HL-60 (cell line): ENCODE data around the gene SLC12A2.

Source experiments
- DNase-seq, 2 experiments: peaks; one replicate each; pipeline ENCODE4 v3.0.0-alpha.2; 2010 to 2020; ENCODE audit warnings: low read depth in 1 of 2, low spot score in 1 of 2
- H3K27ac ChIP-seq: fragments of 250-450 bp; sonication (Bioruptor Pico); replicated peaks from 2 replicates; pipeline ENCODE4 v1.5.1; 2020; ENCODE audit warnings: mild to moderate bottlenecking, moderate library complexity
- H3K27me3 ChIP-seq: fragments of 250-450 bp; sonication (Bioruptor Pico); 2 replicates; pipeline ENCODE4 v1.5.1; 2021; ENCODE audit warnings: mild to moderate bottlenecking, moderate library complexity; ENCODE audit not compliant: insufficient read depth, poor library complexity, severe bottlenecking
- H3K4me3 ChIP-seq: replicated peaks from 2 replicates; pipeline ENCODE4 v1.5.1; 2011; ENCODE audit warnings: mild to moderate bottlenecking, control low read depth, low read length; ENCODE audit not compliant: insufficient read depth
- GABPA ChIP-seq: IDR thresholded peaks from 2 replicates; pipeline ENCODE4 v1.6.1; 2012; ENCODE audit warnings: low read depth
- POLR2AphosphoS5 ChIP-seq: IDR thresholded peaks from 2 replicates; pipeline ENCODE4 v1.6.1; 2012; ENCODE audit warnings: low read depth
- SPI1 ChIP-seq: IDR thresholded peaks from 2 replicates; pipeline ENCODE4 v1.6.1; 2012; ENCODE audit warnings: low read depth, mild to moderate bottlenecking, borderline replicate concordance
- TF ChIP-seq, protein P1 (sequence below): IDR thresholded peaks from 2 replicates; pipeline ENCODE4 v1.6.1; 2012; ENCODE audit warnings: low read depth; ENCODE audit not compliant: insufficient replicate concordance
- TF ChIP-seq, protein P2 (sequence below): IDR thresholded peaks from one replicate; pipeline ENCODE4 v1.5.1; 2011; ENCODE audit warnings: low read length, control low read depth, inconsistent platforms; ENCODE audit not compliant: insufficient read depth

Gene SLC12A2

DNA sequence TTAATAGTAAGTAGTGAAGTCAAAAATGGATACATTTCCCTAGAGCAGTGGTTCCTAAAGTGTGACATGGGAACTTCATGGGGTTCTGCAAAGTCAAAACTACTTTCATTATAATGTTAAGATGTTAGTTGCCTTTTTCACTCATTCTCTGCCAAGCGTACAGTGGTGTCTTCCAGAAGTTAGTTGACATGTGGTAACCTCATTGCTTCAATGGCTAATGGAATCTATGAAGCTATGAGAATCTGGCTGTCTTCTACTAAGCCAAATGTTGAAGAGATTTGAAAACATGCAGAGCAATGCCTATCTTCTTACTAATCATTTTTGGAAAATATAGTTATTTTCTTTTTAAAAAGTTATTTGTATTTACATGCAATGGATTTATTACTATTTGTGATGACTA is 111.8 kb downstream of the SLC12A2 start:
- Histone ChIP-seq H3K4me3 (no peak overlapping the region), H3K27me3 (no peaks in the 10 kb centered on the region), H3K27ac (no peak overlapping the region)
- no peak for DNase-seq
- TF ChIP-seq POLR2AphosphoS5 (no peak), GABPA (no peak), SPI1 (no peak)
- TF ChIP-seq, protein P1, sequence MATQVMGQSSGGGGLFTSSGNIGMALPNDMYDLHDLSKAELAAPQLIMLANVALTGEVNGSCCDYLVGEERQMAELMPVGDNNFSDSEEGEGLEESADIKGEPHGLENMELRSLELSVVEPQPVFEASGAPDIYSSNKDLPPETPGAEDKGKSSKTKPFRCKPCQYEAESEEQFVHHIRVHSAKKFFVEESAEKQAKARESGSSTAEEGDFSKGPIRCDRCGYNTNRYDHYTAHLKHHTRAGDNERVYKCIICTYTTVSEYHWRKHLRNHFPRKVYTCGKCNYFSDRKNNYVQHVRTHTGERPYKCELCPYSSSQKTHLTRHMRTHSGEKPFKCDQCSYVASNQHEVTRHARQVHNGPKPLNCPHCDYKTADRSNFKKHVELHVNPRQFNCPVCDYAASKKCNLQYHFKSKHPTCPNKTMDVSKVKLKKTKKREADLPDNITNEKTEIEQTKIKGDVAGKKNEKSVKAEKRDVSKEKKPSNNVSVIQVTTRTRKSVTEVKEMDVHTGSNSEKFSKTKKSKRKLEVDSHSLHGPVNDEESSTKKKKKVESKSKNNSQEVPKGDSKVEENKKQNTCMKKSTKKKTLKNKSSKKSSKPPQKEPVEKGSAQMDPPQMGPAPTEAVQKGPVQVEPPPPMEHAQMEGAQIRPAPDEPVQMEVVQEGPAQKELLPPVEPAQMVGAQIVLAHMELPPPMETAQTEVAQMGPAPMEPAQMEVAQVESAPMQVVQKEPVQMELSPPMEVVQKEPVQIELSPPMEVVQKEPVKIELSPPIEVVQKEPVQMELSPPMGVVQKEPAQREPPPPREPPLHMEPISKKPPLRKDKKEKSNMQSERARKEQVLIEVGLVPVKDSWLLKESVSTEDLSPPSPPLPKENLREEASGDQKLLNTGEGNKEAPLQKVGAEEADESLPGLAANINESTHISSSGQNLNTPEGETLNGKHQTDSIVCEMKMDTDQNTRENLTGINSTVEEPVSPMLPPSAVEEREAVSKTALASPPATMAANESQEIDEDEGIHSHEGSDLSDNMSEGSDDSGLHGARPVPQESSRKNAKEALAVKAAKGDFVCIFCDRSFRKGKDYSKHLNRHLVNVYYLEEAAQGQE, result no peak

DNA sequence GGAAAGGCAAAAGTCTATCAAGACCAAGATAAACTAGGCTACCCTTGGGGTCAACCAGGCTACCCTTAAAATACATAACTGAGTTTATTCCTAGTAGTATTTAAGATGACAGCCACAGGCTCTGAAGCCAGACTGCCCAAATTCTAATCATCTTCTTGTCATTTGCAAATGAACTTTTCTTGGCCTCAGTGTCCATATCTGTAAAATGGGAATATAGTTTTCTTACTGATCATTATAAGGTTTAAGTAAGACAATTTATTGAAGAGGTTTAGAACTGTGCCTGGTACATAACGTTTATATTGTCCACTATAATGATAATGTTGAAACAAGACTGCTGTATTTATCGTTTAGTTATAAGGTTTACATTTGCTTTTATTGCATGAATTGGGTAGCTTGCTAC is 112.5 kb downstream of the SLC12A2 start:
- H3K4me3 ChIP-seq, result no peak overlapping the region

DNA sequence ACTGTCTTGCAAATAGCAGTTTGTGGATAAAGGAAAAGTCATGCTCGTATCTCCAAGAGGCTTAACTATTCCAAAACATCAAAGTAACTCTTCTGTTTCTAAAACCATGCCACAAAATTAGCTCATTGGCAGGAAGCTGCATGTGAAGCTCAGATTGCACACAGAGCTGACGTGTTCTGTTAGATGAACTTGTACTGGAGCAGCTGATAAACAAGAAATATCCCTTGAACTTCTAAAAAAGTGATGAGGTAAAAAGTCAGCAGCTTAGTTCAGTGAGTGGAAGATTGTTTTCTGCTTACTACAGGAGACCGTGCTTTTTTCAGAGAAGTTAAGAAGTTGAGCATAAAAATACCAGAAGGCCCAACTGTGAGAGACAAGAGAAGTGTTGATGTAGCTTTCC is 113.2 kb downstream of the SLC12A2 start:
- Histone ChIP-seq H3K27ac (no peak overlapping the region), H3K27me3 (no peaks in the 10 kb centered on the region), H3K4me3 (no peak overlapping the region)
- TF ChIP-seq GABPA (no peak), SPI1 (no peak), POLR2AphosphoS5 (no peak)
- TF ChIP-seq, protein P1, result no peak
- TF ChIP-seq, protein P2, sequence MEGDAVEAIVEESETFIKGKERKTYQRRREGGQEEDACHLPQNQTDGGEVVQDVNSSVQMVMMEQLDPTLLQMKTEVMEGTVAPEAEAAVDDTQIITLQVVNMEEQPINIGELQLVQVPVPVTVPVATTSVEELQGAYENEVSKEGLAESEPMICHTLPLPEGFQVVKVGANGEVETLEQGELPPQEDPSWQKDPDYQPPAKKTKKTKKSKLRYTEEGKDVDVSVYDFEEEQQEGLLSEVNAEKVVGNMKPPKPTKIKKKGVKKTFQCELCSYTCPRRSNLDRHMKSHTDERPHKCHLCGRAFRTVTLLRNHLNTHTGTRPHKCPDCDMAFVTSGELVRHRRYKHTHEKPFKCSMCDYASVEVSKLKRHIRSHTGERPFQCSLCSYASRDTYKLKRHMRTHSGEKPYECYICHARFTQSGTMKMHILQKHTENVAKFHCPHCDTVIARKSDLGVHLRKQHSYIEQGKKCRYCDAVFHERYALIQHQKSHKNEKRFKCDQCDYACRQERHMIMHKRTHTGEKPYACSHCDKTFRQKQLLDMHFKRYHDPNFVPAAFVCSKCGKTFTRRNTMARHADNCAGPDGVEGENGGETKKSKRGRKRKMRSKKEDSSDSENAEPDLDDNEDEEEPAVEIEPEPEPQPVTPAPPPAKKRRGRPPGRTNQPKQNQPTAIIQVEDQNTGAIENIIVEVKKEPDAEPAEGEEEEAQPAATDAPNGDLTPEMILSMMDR, result no peak
- no peak for DNase-seq

More for the DNA sequence above, 112.5 kb downstream of the SLC12A2 start:
- no peaks in the 10 kb centered on the region for H3K27me3 ChIP-seq
- DNase-seq, result no peak
- TF ChIP-seq GABPA, result no peak
- TF ChIP-seq, protein P1, result no peak
- TF ChIP-seq SPI1, result no peak
- TF ChIP-seq, protein P2, result no peak
- no peak for TF ChIP-seq POLR2AphosphoS5
- no peak overlapping the region for H3K27ac ChIP-seq

DNA sequence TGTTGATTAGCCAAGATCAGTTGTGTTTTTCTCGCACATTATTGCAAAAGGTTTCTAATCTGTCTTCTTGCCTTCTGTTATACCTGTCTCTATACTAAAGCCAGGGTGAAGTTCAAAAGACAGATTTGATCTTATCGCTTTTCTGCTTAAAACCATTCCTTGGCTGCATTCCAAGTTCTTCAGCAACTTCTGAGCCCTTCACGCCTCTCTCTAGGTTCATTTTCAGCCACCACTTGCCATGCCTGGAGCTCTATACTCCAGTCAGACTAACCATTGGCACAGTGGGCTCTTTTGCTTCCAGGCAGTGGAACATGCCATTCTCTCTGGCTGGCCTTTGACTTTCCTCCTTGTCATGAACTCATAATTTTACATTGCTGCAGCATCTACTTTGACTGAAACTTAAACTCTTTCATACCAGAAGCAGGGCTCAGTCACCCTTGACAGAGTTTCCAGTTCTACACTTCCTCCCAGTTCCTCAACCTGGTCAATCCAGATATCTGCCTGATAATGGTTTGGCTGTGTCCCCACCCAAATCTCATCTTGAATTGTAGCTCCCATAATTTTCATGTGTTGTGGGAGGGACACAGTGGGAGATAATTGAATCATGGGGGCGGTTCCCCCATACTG is 114.4 kb downstream of the SLC12A2 start:
- H3K27me3 ChIP-seq, result no peaks in the 10 kb centered on the region
- TF ChIP-seq GABPA (no peak), POLR2AphosphoS5 (no peak), SPI1 (no peak)
- TF ChIP-seq, protein P1, result no peak
- TF ChIP-seq, protein P2, result no peak
- no peak for DNase-seq
- no peak overlapping the region for H3K27ac ChIP-seq
- no peak overlapping the region for H3K4me3 ChIP-seq
